HEK293 (cell line): ENCODE measurements around the gene FOXP1.

ENCODE experiments used
- CTCF ChIA-PET: fragments of 350-600 bp; formaldehyde crosslinking; extraction: SDS; loops from one replicate; lab custom pipeline; 2021; ENCODE audit warnings: antibody characterized with exemption; lab: Yijun Ruan, JAX
- POLR2A ChIA-PET: fragments of 300-600 bp; formaldehyde crosslinking; extraction: SDS; loops from one replicate; lab custom pipeline; 2020; ENCODE audit warnings: antibody characterized with exemption, inconsistent platforms; lab: Yijun Ruan, JAX
- H3K27ac ChIP-seq: fragments of 200-500 bp; sonication (Bioruptor generic); 2 replicates; pipeline ENCODE4 v1.5.1; 2014; ENCODE audit warnings: low read depth, low read length, control low read depth, inconsistent platforms; ENCODE audit errors: extremely low read depth
- H3K36me3 ChIP-seq, 2 experiments: fragments of 200-500 bp in 1 of 2; sonication (Bioruptor generic) in 1 of 2; 1 replicate in 1 of 2; 2 replicates in 1 of 2; pipeline ENCODE4 v1.5.1; 2014 to 2017; ENCODE audit warnings: inconsistent platforms in 2 of 2, low read length in 2 of 2; ENCODE audit not compliant: control insufficient read depth in 2 of 2, insufficient read depth in 1 of 2
- H3K4me1 ChIP-seq: fragments of 200-500 bp; sonication (Bioruptor generic); 2 replicates; pipeline ENCODE4 v1.5.1; 2014; ENCODE audit warnings: mild to moderate bottlenecking, low read length, inconsistent platforms; ENCODE audit not compliant: control insufficient read depth, insufficient read depth
- H3K4me3 ChIP-seq: 2 replicates; pipeline ENCODE4 v1.5.1; 2011; ENCODE audit warnings: low read depth, mild to moderate bottlenecking, control low read depth, low read length, moderate library complexity
- H3K9me3 ChIP-seq: fragments of 200-500 bp; sonication (Bioruptor generic); 2 replicates; pipeline ENCODE4 v1.5.1; 2014; ENCODE audit warnings: low read depth, low read length, inconsistent platforms; ENCODE audit not compliant: control insufficient read depth, insufficient read depth
- EGR2 ChIP-seq: fragments of 450-650 bp; formaldehyde crosslinking; IDR thresholded peaks from 2 replicates; pipeline ENCODE4 v1.5.1; 2016; ENCODE audit warnings: low read depth, missing biosample characterization, missing genetic modification characterization
- KLF10 ChIP-seq: fragments of 450-650 bp; IDR thresholded peaks from 2 replicates; pipeline ENCODE4 v1.5.1; 2018; ENCODE audit warnings: missing biosample characterization, mild to moderate bottlenecking, missing genetic modification characterization
- PRDM1 ChIP-seq: fragments of 450-650 bp; formaldehyde crosslinking; IDR thresholded peaks from 2 replicates; pipeline ENCODE4; 2016; ENCODE audit warnings: missing biosample characterization, missing genetic modification characterization
- ZBTB20 ChIP-seq: fragments of 450-650 bp; formaldehyde crosslinking; IDR thresholded peaks from 2 replicates; pipeline ENCODE4 v1.5.1; 2016; ENCODE audit warnings: missing biosample characterization, missing genetic modification characterization
- ZFHX2 ChIP-seq: fragments of 450-650 bp; formaldehyde crosslinking; conservative IDR thresholded peaks from 2 replicates; pipeline ENCODE4 v1.5.1; 2016; ENCODE audit warnings: missing biosample characterization, missing genetic modification characterization
- ZNF10 ChIP-seq: fragments of 450-650 bp; formaldehyde crosslinking; IDR thresholded peaks from 2 replicates; pipeline ENCODE4 v1.5.1; 2017; ENCODE audit warnings: missing biosample characterization, missing genetic modification characterization
- ZNF211 ChIP-seq: fragments of 450-650 bp; formaldehyde crosslinking; IDR thresholded peaks from 2 replicates; pipeline ENCODE4 v1.5.1; 2016; ENCODE audit warnings: low read depth, missing biosample characterization, missing genetic modification characterization
- ZNF214 ChIP-seq: fragments of 450-650 bp; formaldehyde crosslinking; IDR thresholded peaks from 2 replicates; pipeline ENCODE4 v1.5.1; 2017; ENCODE audit warnings: missing biosample characterization, mild to moderate bottlenecking, missing genetic modification characterization, borderline replicate concordance
- ZNF530 ChIP-seq: fragments of 450-650 bp; formaldehyde crosslinking; IDR thresholded peaks from 2 replicates; pipeline ENCODE4 v1.5.1; 2016; ENCODE audit warnings: low read depth, missing biosample characterization, missing genetic modification characterization
- ZNF658 ChIP-seq: fragments of 450-650 bp; formaldehyde crosslinking; IDR thresholded peaks from 2 replicates; pipeline ENCODE4; 2016; ENCODE audit warnings: missing biosample characterization, missing genetic modification characterization
- TF ChIP-seq, protein P1 (sequence below): fragments of 450-650 bp; formaldehyde crosslinking; IDR thresholded peaks from 2 replicates; pipeline ENCODE4 v1.5.1; 2016; ENCODE audit warnings: missing biosample characterization, missing genetic modification characterization
- TF ChIP-seq, protein P2 (sequence below): fragments of 450-650 bp; formaldehyde crosslinking; IDR thresholded peaks from 2 replicates; pipeline ENCODE4; 2016; ENCODE audit warnings: missing biosample characterization, missing genetic modification characterization
- TF ChIP-seq, protein P3 (sequence below): sonication (generic); formaldehyde crosslinking; IDR thresholded peaks from 2 replicates; pipeline ENCODE4 v1.8.1; 2022; ENCODE audit warnings: mild to moderate bottlenecking, moderate library complexity, missing genetic modification reagents

The FOXP1 gene

DNA sequence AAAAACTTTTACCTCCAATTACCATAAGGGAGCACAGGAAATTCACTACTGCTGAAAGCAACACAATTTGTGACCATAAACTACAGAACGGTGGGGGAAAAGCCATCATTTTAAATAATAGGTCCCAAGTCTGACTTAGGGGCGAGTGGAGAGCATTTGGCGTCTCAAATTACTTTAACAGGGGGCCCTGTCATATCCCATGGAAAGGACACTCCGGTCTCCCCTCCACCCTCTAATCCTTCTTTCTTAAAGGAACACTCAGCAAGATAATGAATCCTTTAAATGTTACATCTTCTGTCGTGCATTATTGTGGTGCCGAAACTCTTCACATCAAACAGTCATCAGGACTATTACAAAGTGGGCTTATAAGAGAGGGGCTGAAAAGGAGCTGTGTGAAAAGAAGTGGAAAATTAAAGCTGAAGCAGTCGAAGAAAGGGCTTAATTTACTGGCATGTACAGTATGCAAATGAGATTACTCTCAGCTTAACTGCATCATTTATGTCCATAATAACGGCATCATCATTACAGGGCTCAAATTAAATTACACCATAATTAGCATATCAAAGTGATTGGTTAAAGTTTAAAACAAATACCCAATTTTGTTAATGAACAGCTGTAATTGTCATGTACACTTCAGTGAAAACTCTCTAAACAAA, 342.2 kb downstream of the FOXP1 start:
- H3K36me3 ChIP-seq: no peaks in the 10 kb centered on the region
- POLR2A ChIA-PET: no interaction called here
- TF ChIP-seq PRDM1 (peak; percentile 31; the same call in 1 of the 2 replicates), ZNF10 (tag by site-specific recombination) (no peak)
- CTCF ChIA-PET: no interaction called here
- peaks cover 23% of the 10 kb centered on the region for H3K4me1 ChIP-seq
- no peaks in the 10 kb centered on the region for H3K9me3 ChIP-seq
- H3K4me3 ChIP-seq: no peak overlapping the region
- no peak overlapping the region for H3K27ac ChIP-seq

DNA sequence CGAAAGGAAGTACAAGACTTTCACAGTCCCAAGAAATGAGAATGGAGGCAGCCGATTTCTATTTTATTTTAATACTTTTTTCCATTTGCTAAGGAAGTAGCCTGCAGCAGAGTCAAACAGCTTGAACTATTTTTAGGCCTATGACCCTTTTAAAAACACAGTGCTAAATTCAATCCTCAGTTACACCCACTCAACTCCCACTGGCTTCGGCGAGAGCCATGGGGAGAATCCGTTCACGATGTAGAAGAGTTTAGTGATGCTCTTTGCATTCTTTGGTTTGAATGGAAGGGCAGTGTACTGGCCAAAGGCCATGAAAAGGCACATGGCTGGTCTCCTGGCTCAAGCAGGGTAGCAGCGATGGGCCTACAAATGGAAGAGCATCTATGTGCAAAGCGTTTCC, 343.5 kb downstream of the FOXP1 start:
- H3K4me3 ChIP-seq: no peak overlapping the region
- H3K27ac ChIP-seq: no peak overlapping the region
- H3K36me3 ChIP-seq: no peaks in the 10 kb centered on the region
- CTCF ChIA-PET: no interaction called here
- peaks cover 10% of the 10 kb centered on the region; the same call in 1 of the 2 replicates for H3K4me1 ChIP-seq
- H3K9me3 ChIP-seq: no peaks in the 10 kb centered on the region
- TF ChIP-seq ZNF211 (tag by site-specific recombination) (no peak), EGR2 (peak; percentile 28; the same call in 1 of the 2 replicates)
- TF ChIP-seq, protein P1, sequence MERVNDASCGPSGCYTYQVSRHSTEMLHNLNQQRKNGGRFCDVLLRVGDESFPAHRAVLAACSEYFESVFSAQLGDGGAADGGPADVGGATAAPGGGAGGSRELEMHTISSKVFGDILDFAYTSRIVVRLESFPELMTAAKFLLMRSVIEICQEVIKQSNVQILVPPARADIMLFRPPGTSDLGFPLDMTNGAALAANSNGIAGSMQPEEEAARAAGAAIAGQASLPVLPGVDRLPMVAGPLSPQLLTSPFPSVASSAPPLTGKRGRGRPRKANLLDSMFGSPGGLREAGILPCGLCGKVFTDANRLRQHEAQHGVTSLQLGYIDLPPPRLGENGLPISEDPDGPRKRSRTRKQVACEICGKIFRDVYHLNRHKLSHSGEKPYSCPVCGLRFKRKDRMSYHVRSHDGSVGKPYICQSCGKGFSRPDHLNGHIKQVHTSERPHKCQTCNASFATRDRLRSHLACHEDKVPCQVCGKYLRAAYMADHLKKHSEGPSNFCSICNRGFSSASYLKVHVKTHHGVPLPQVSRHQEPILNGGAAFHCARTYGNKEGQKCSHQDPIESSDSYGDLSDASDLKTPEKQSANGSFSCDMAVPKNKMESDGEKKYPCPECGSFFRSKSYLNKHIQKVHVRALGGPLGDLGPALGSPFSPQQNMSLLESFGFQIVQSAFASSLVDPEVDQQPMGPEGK: no peak
- TF ChIP-seq, all 188 proteins: peak for 1
- POLR2A ChIA-PET: no interaction called here

DNA sequence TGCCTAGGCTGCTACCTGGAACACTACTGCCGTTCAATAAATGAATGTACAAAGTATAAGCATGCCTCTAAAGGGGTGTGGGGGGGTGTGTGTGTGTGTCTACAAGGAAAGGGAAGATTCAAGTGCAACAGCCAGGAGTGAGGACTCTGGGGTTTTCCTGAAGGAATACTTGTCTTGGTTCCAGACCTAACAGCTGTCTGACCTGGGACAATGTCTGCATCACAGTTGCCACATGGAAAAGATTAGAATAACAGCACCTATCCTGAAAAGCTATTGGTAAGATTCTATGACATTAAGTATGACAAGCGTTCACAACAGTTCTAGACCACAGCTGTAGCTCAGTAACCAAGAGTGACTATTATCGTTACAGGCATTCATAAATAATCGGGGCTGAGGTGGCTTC, 345.2 kb downstream of the FOXP1 start:
- CTCF ChIA-PET: interaction anchor here (1.2 kb wide), 1 partner anchor 158 kb away, joined by 3 read pairs; no protein-coding TSS in a partner anchor
- Histone ChIP-seq H3K27ac (no peak overlapping the region), H3K4me3 (no peak overlapping the region), H3K36me3 (no peaks in the 10 kb centered on the region), H3K9me3 (no peaks in the 10 kb centered on the region), H3K4me1 (peaks cover 2% of the 10 kb centered on the region; the same call in 1 of the 2 replicates)
- TF ChIP-seq ZFHX2 (tag by site-specific recombination): no peak
- POLR2A ChIA-PET: no interaction called here

DNA sequence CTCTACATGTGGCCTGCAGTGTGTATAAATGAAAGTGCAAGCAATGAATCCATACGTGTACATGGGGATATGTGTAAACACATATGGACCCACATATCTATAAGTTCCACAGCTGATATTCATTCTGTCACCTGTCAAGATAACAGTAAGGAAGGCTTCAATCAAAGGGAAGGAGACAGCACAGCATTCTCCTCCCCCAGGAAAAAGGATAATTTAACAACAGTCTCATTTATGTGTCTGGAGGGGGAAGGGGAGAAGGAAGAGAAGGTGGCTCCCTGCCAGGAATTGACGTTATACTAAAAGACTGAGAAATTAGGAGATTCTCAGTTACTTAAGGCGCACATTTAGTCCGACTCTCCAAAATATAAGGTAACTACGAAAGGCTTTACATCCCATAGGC, 345.9 kb downstream of the FOXP1 start:
- Histone ChIP-seq H3K4me3 (no peak overlapping the region), H3K27ac (no peak overlapping the region), H3K36me3 (no peaks in the 10 kb centered on the region), H3K4me1 (peaks cover 2% of the 10 kb centered on the region; the same call in 1 of the 2 replicates), H3K9me3 (no peaks in the 10 kb centered on the region)
- TF ChIP-seq ZNF211 (tag by site-specific recombination) (no peak), ZNF658 (tag by site-specific recombination) (no peak), ZNF214 (tag by site-specific recombination) (no peak), KLF10 (tag by site-specific recombination) (no peak), ZNF530 (no peak), ZBTB20 (tag by site-specific recombination) (no peak)
- TF ChIP-seq, protein P2, sequence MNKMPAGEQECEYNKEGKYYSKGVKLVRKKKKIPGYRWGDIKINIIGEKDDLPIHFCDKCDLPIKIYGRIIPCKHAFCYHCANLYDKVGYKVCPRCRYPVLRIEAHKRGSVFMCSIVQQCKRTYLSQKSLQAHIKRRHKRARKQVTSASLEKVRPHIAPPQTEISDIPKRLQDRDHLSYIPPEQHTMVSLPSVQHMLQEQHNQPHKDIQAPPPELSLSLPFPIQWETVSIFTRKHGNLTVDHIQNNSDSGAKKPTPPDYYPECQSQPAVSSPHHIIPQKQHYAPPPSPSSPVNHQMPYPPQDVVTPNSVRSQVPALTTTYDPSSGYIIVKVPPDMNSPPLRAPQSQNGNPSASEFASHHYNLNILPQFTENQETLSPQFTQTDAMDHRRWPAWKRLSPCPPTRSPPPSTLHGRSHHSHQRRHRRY (tag by site-specific recombination): no peak
- TF ChIP-seq, protein P3, sequence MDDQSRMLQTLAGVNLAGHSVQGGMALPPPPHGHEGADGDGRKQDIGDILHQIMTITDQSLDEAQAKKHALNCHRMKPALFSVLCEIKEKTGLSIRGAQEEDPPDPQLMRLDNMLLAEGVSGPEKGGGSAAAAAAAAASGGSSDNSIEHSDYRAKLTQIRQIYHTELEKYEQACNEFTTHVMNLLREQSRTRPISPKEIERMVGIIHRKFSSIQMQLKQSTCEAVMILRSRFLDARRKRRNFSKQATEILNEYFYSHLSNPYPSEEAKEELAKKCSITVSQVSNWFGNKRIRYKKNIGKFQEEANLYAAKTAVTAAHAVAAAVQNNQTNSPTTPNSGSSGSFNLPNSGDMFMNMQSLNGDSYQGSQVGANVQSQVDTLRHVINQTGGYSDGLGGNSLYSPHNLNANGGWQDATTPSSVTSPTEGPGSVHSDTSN: no peak
- ChIA-PET POLR2A (no interaction called here), CTCF (interaction anchor here (1.2 kb wide), 1 partner anchor 159 kb away, joined by 3 read pairs; no protein-coding TSS in a partner anchor)
